Measurements from ENCODE around the gene DENND1A. TPM values are rescaled to one million over a fixed set of nuclear protein-coding genes. Genes with fewer than 3 reads are reported as not detected.

DENND1A gene
- total RNA-seq, 2 donors from 2014 or later, result 17.8 to 36.6 TPM

- Histone ChIP-seq H3K36me3 (peaks cover 13% of the 10 kb centered on the region), H3K27ac (no peak overlapping the region), H3K4me1 (ENCODE audit: control insufficient read depth in 1 of 2, low read depth in 2 of 2) (no peaks in the 10 kb centered on the region), H3K4me3 (no peak overlapping the region), H3K27me3 (replicated peaks; ENCODE audit: insufficient read depth) (no peaks in the 10 kb centered on the region), H3K9me3 (no peaks in the 10 kb centered on the region)
- ATAC-seq (ENCODE audit: insufficient number of reproducible peaks, low FRiP score, low read depth) (no peak), DNase-seq (ENCODE audit: low spot score) (no peak)
- TF ChIP-seq, protein P1, sequence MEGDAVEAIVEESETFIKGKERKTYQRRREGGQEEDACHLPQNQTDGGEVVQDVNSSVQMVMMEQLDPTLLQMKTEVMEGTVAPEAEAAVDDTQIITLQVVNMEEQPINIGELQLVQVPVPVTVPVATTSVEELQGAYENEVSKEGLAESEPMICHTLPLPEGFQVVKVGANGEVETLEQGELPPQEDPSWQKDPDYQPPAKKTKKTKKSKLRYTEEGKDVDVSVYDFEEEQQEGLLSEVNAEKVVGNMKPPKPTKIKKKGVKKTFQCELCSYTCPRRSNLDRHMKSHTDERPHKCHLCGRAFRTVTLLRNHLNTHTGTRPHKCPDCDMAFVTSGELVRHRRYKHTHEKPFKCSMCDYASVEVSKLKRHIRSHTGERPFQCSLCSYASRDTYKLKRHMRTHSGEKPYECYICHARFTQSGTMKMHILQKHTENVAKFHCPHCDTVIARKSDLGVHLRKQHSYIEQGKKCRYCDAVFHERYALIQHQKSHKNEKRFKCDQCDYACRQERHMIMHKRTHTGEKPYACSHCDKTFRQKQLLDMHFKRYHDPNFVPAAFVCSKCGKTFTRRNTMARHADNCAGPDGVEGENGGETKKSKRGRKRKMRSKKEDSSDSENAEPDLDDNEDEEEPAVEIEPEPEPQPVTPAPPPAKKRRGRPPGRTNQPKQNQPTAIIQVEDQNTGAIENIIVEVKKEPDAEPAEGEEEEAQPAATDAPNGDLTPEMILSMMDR (IDR thresholded peaks at IDR 0.05), result no peak
These were observed 300.4 kb downstream of the DENND1A start for GRCh38 chr9:123629531-123629930.

- ATAC-seq (ENCODE audit: insufficient number of reproducible peaks, low FRiP score, low read depth), result no peak
These were observed 307.1 kb downstream of the DENND1A start for GRCh38 chr9:123622711-123623241.

GRCh38 chr9:123620239-123620638 lies 309.7 kb downstream of the DENND1A start:
- Histone ChIP-seq H3K36me3 (peaks cover 3% of the 10 kb centered on the region), H3K27ac (no peak overlapping the region), H3K9me3 (no peaks in the 10 kb centered on the region), H3K4me3 (no peak overlapping the region), H3K4me1 (ENCODE audit: control insufficient read depth in 1 of 2, low read depth in 2 of 2) (no peaks in the 10 kb centered on the region), H3K27me3 (replicated peaks; ENCODE audit: insufficient read depth) (no peaks in the 10 kb centered on the region)
- DNase-seq (ENCODE audit: low spot score) (no peak), ATAC-seq (ENCODE audit: insufficient number of reproducible peaks, low FRiP score, low read depth) (no peak)
- TF ChIP-seq, protein P1 (IDR thresholded peaks at IDR 0.05), result no peak

More at GRCh38 chr9:123622711-123623241, 307.1 kb downstream of the DENND1A start:
- H3K27ac ChIP-seq, result no peak overlapping the region
- no peaks in the 10 kb centered on the region for H3K9me3 ChIP-seq
- no peaks in the 10 kb centered on the region for H3K36me3 ChIP-seq
- no peaks in the 10 kb centered on the region for H3K4me1 ChIP-seq (ENCODE audit: control insufficient read depth in 1 of 2, low read depth in 2 of 2)
- TF ChIP-seq, protein P1 (IDR thresholded peaks at IDR 0.05), result no peak
- no peak for DNase-seq (ENCODE audit: low spot score)
- H3K27me3 ChIP-seq (replicated peaks; ENCODE audit: insufficient read depth), result no peaks in the 10 kb centered on the region
- no peak overlapping the region for H3K4me3 ChIP-seq

DNA sequence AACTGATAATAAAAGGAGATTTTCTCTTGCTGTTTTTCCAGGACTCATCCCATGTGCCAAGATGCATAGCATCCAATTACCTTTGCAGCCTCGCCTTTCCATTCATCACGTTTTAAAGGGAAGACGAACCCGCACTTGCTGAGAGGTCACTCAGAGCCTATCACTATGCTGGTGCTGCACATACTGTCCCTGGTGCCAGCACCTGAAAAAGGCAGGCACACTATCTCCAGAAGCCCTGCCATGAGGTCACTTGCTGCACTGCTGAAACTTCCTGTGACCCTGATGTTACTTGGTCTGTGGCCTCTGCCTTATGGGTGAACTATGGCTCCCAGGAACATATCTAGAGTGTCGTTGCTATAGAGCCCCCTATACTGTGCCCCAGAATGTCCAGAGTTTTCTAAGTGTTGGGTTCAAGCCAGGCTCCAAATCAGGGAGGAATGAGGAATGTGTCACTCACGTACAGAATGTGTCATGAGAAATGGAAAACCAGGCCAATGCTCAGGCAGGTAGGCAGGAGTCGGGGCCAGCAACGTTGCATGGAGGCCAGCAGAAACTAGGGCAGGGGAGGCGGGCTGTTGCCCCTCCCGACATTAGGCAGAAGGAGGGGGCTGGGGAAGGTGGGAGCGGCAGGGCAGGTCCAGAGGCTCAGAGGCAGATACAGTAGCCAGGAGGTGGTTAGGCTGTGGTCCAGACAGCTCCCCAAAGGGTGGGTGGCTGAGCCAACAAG lies 311.8 kb downstream of the DENND1A start:
- Histone ChIP-seq H3K27me3 (replicated peaks; ENCODE audit: insufficient read depth) (no peaks in the 10 kb centered on the region), H3K9me3 (no peaks in the 10 kb centered on the region), H3K4me1 (ENCODE audit: control insufficient read depth in 1 of 2, low read depth in 2 of 2) (no peaks in the 10 kb centered on the region), H3K4me3 (no peak overlapping the region), H3K27ac (no peak overlapping the region), H3K36me3 (peaks cover 3% of the 10 kb centered on the region)
- no peak for DNase-seq (ENCODE audit: low spot score)
- ATAC-seq (ENCODE audit: insufficient number of reproducible peaks, low FRiP score, low read depth), result no peak
- TF ChIP-seq, protein P1 (IDR thresholded peaks at IDR 0.05), result no peak

DNA sequence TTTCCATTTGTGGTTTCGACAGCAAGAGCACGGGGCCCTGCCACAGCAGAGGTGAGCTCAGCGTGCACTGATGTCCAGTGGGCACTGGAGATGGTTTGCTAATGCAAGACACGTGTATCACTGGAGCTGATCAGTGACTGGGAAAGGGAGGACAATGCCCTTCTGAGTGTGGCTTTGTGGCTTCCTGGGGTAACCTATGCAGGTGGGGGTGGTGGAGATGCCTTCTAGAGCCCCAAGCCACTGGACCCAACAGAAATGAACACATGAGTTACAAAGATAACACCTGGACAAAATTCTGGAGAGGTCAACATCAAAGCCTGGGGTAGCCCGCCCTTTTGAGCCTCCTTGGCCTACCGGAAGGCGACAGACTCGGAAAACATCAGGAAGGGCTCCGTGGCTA lies 312.6 kb downstream of the DENND1A start:
- Histone ChIP-seq H3K4me3 (no peak overlapping the region), H3K4me1 (ENCODE audit: control insufficient read depth in 1 of 2, low read depth in 2 of 2) (no peaks in the 10 kb centered on the region), H3K27ac (no peak overlapping the region), H3K9me3 (no peaks in the 10 kb centered on the region), H3K27me3 (replicated peaks; ENCODE audit: insufficient read depth) (no peaks in the 10 kb centered on the region), H3K36me3 (peaks cover 3% of the 10 kb centered on the region)
- ATAC-seq (ENCODE audit: insufficient number of reproducible peaks, low FRiP score, low read depth) (no peak), DNase-seq (ENCODE audit: low spot score) (no peak)
- TF ChIP-seq, protein P1 (IDR thresholded peaks at IDR 0.05), result no peak

All from thoracic aorta (tissue), 2 donors.